ENCODE data around the gene SH3PXD2A. TPM values are rescaled to one million over a fixed set of nuclear protein-coding genes. Genes with fewer than 3 reads are reported as not detected.

SH3PXD2A gene
- total RNA-seq, 4 donors from 2014 or later, result 6.2 to 16.8 (median 11.4) TPM

GRCh38 chr10:103722632-103723031, 132.7 kb downstream of the SH3PXD2A start:
- ATAC-seq, result no peak
- Histone ChIP-seq H3K27me3 (no peaks in the 10 kb centered on the region), H3K4me3 (no peak overlapping the region), H3K27ac (no peak overlapping the region), H3K36me3 (no peaks in the 10 kb centered on the region), H3K9me3 (no peaks in the 10 kb centered on the region), H3K4me1 (peaks cover 0 to 3% of the 10 kb centered on the region in 2 donors)
- in situ Hi-C loops (cut with MboI; ENCODE audit: low sequenced_read_pairs in 4 of 4), result no loop called here
- no peak for DNase-seq
- intact Hi-C loops (cut with DNase I; ENCODE audit: low total_unique reads), result no loop called here
- no peak for TF ChIP-seq POLR2A (IDR thresholded peaks at IDR 0.05)

- H3K36me3 ChIP-seq, result no peaks in the 10 kb centered on the region
- TF ChIP-seq POLR2A (IDR thresholded peaks at IDR 0.05) (no peak), CTCF (IDR thresholded peaks at IDR 0.05 in 4 of 5, conservative IDR thresholded peaks at IDR 0.05 in 1 of 5) (no peak)
- H3K27ac ChIP-seq, result no peak overlapping the region
- H3K9me3 ChIP-seq, result no peaks in the 10 kb centered on the region
- ATAC-seq, result no peak
- H3K4me1 ChIP-seq, result no peaks in the 10 kb centered on the region
- H3K4me3 ChIP-seq, result no peak overlapping the region
- H3K27me3 ChIP-seq, result no peaks in the 10 kb centered on the region
- in situ Hi-C loops (cut with MboI; ENCODE audit: low sequenced_read_pairs in 4 of 4), result no loop called here
- intact Hi-C loops (cut with DNase I; ENCODE audit: low total_unique reads), result no loop called here
- DNase-seq, result no peak
Measured at GRCh38 chr10:103720964-103721335, 134.4 kb downstream of the SH3PXD2A start.

GRCh38 chr10:103720328-103720963, 134.9 kb downstream of the SH3PXD2A start:
- no peaks in the 10 kb centered on the region for H3K4me1 ChIP-seq
- intact Hi-C loops (cut with DNase I; ENCODE audit: low total_unique reads) (no loop called here), in situ Hi-C loops (cut with MboI; ENCODE audit: low sequenced_read_pairs in 4 of 4) (no loop called here)
- DNase-seq (no peak), ATAC-seq (no peak)
- H3K27me3 ChIP-seq, result no peaks in the 10 kb centered on the region
- no peaks in the 10 kb centered on the region for H3K9me3 ChIP-seq
- no peaks in the 10 kb centered on the region for H3K36me3 ChIP-seq
- TF ChIP-seq CTCF (IDR thresholded peaks at IDR 0.05 in 4 of 5, conservative IDR thresholded peaks at IDR 0.05 in 1 of 5) (no peak), POLR2A (IDR thresholded peaks at IDR 0.05) (no peak)
- H3K27ac ChIP-seq, result no peak overlapping the region
- H3K4me3 ChIP-seq, result no peak overlapping the region

GRCh38 chr10:103719036-103719435, 136.3 kb downstream of the SH3PXD2A start:
- Histone ChIP-seq H3K27me3 (no peaks in the 10 kb centered on the region), H3K4me3 (no peak overlapping the region), H3K36me3 (no peaks in the 10 kb centered on the region), H3K9me3 (no peaks in the 10 kb centered on the region), H3K4me1 (no peaks in the 10 kb centered on the region), H3K27ac (no peak overlapping the region)
- intact Hi-C loops (cut with DNase I; ENCODE audit: low total_unique reads), result no loop called here
- ATAC-seq, result no peak
- DNase-seq, result no peak
- no peak for TF ChIP-seq CTCF (IDR thresholded peaks at IDR 0.05 in 4 of 5, conservative IDR thresholded peaks at IDR 0.05 in 1 of 5)
- TF ChIP-seq POLR2A (IDR thresholded peaks at IDR 0.05), result no peak
- in situ Hi-C loops (cut with MboI; ENCODE audit: low sequenced_read_pairs in 4 of 4), result no loop called here

GRCh38 chr10:103718247-103718620, 137.1 kb downstream of the SH3PXD2A start:
- no peaks in the 10 kb centered on the region for H3K9me3 ChIP-seq
- no peaks in the 10 kb centered on the region for H3K4me1 ChIP-seq
- TF ChIP-seq POLR2A (IDR thresholded peaks at IDR 0.05) (no peak), CTCF (IDR thresholded peaks at IDR 0.05 in 4 of 5, conservative IDR thresholded peaks at IDR 0.05 in 1 of 5) (no peak)
- intact Hi-C loops (cut with DNase I; ENCODE audit: low total_unique reads) (no loop called here), in situ Hi-C loops (cut with MboI; ENCODE audit: low sequenced_read_pairs in 4 of 4) (no loop called here)
- DNase-seq (no peak), ATAC-seq (no peak)
- H3K27me3 ChIP-seq, result no peaks in the 10 kb centered on the region
- H3K36me3 ChIP-seq, result no peaks in the 10 kb centered on the region
- no peak overlapping the region for H3K4me3 ChIP-seq
- H3K27ac ChIP-seq, result no peak overlapping the region

Measured in gastrocnemius medialis (tissue), 4 donors.